ENCODE results near the gene SLC9A3.
A peak's percentile ranks its signal among the peaks of the same experiment; 100 is the strongest.
"Not testable (repeated sequence)": the region's sequence is repeated elsewhere in the genome, so short reads cannot be mapped to it uniquely, and the experiment has no call there.

The SLC9A3 gene

GRCh38 chr5:488744-489688 lies 35.2 kb downstream of the SLC9A3 start:
- DNase-seq, result no peak

- DNase-seq, result no peak
These were observed 36.0 kb downstream of the SLC9A3 start for GRCh38 chr5:488241-488640.

- not testable (repeated sequence) for DNase-seq
These were observed 37.7 kb downstream of the SLC9A3 start for GRCh38 chr5:486597-486996.

GRCh38 chr5:485946-486491 lies 38.2 kb downstream of the SLC9A3 start:
- no peak for DNase-seq

- no peak for DNase-seq
These were observed 38.9 kb downstream of the SLC9A3 start for GRCh38 chr5:485113-485945.

- no peak for DNase-seq
These were observed 39.7 kb downstream of the SLC9A3 start for GRCh38 chr5:484556-484955.

GRCh38 chr5:483434-484140 lies 40.7 kb downstream of the SLC9A3 start:
- no peak for DNase-seq

GRCh38 chr5:483011-483410 lies 41.2 kb downstream of the SLC9A3 start:
- no peak for DNase-seq

- DNase-seq, result no peak
These were observed 41.7 kb downstream of the SLC9A3 start for GRCh38 chr5:482506-482905.

- DNase-seq, result no peak
These were observed 42.2 kb downstream of the SLC9A3 start for GRCh38 chr5:482021-482420.

- no peak for DNase-seq
These were observed 42.9 kb downstream of the SLC9A3 start for GRCh38 chr5:481347-481746.

GRCh38 chr5:479566-480319 lies 44.5 kb downstream of the SLC9A3 start:
- DNase-seq, result no peak

GRCh38 chr5:478982-479535 lies 45.2 kb downstream of the SLC9A3 start:
- no peak for DNase-seq

- DNase-seq, result no peak
These were observed 45.8 kb downstream of the SLC9A3 start for GRCh38 chr5:478369-478981.

GRCh38 chr5:477871-478270 lies 46.4 kb downstream of the SLC9A3 start:
- no peak for DNase-seq

- no peak for DNase-seq
These were observed 47.0 kb downstream of the SLC9A3 start for GRCh38 chr5:477247-477646.

- DNase-seq, result no peak
These were observed 47.5 kb downstream of the SLC9A3 start for GRCh38 chr5:476814-477175.

- DNase-seq, result no peak
These were observed 48.0 kb downstream of the SLC9A3 start for GRCh38 chr5:476102-476813.

- DNase-seq, result no peak
These were observed 48.5 kb downstream of the SLC9A3 start for GRCh38 chr5:475704-476101.

GRCh38 chr5:474840-475661 lies 49.2 kb downstream of the SLC9A3 start:
- DNase-seq, result peak; percentile 26

Measured in CD4-positive, alpha-beta T cell treated with Interleukin-6 for 4 hours (primary cell).